Gastroesophageal sphincter (tissue), 3 donors: ENCODE measurements around the gene ZNF774.

Experiments
- CTCF ChIP-seq, 4 experiments: fragments of 200-600 bp in 2 of 4; fragments of 450-650 bp in 2 of 4; sonication (generic) in 1 of 4; IDR thresholded peaks; one replicate each; pipeline ENCODE4 v1.5.1; 2017 to 2019; ENCODE audit warnings: antibody characterized with exemption in 4 of 4, mild to moderate bottlenecking in 2 of 4, moderate library complexity in 2 of 4
- EP300 ChIP-seq: sonication (generic); formaldehyde crosslinking; IDR thresholded peaks from one replicate; pipeline ENCODE4 v1.6.1; 2017; ENCODE audit warnings: antibody characterized with exemption, mild to moderate bottlenecking
- POLR2A ChIP-seq, 2 donors: fragments of 450-650 bp; IDR thresholded peaks; one replicate each; pipeline ENCODE4 v1.6.1; 2017; ENCODE audit warnings: antibody characterized with exemption in 2 of 2, mild to moderate bottlenecking in 2 of 2, moderate library complexity in 1 of 2

- no peak for TF ChIP-seq CTCF (IDR thresholded peaks at IDR 0.05)
- no peak for TF ChIP-seq POLR2A (IDR thresholded peaks at IDR 0.05)
- no peak for TF ChIP-seq EP300
Measured at GRCh38 chr15:90381515-90381914, 29.4 kb downstream of the ZNF774 start.
